ENCODE measurements around the gene DSTN.

DNA sequence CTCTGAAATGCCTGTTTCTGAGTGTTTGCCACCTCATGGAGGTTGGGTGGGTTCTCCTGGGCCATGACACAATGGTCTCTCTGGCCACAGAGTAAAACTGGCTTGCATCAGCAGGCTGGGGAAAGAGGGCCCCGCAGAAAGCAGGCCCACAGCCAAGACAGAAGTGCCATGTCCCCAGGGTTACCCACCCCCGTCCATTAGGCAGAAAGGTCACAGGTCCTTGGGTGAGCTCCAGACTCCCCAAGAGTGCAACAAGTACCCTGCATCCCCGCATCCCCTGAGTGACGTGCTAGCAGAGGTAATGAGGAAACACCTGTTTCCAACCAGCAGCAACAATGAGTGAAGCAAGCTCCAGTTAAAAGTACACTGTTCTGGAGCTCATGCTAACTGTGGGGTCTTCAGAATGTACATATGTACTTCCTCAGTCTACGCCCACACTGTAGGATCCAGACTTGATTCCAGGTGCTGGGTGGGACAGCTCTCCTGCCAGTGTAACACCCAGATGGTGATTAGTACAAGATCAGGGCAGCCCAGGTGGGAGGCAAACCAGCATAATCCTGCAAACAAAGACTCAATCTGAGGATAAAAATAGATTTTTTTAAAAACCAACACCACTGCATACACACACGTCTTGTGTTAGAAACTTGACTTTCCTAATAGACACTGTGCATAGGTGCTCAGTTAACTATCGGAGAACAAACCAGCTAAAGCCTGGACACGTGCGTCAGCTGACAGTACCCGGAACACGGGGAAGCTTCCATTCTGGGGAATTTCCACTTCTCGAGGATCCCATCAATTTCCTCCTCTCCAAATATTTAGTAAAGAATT is 80.6 kb downstream of the DSTN start:
- TF ChIP-seq, protein P1, sequence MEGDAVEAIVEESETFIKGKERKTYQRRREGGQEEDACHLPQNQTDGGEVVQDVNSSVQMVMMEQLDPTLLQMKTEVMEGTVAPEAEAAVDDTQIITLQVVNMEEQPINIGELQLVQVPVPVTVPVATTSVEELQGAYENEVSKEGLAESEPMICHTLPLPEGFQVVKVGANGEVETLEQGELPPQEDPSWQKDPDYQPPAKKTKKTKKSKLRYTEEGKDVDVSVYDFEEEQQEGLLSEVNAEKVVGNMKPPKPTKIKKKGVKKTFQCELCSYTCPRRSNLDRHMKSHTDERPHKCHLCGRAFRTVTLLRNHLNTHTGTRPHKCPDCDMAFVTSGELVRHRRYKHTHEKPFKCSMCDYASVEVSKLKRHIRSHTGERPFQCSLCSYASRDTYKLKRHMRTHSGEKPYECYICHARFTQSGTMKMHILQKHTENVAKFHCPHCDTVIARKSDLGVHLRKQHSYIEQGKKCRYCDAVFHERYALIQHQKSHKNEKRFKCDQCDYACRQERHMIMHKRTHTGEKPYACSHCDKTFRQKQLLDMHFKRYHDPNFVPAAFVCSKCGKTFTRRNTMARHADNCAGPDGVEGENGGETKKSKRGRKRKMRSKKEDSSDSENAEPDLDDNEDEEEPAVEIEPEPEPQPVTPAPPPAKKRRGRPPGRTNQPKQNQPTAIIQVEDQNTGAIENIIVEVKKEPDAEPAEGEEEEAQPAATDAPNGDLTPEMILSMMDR (IDR thresholded peaks at IDR 0.05), result no peak
- TF ChIP-seq EP300 (IDR thresholded peaks at IDR 0.05) (no peak), POLR2AphosphoS5 (IDR thresholded peaks at IDR 0.05) (no peak)

All from gastroesophageal sphincter (tissue), 3 donors.